GM19351 (cell line): ENCODE data around the gene KLRB1.
"Not testable (repeated sequence)": the region's sequence is repeated elsewhere in the genome, so short reads cannot be mapped to it uniquely, and the experiment has no call there.

Experiments used
- ATAC-seq: cut with Tn5 transposase; IDR thresholded peaks from one replicate; pipeline ENCODE4 v1.9.1; 2021; ENCODE audit warnings: mild to moderate bottlenecking, moderate library complexity; ENCODE audit not compliant: unreplicated experiment

Gene KLRB1

DNA sequence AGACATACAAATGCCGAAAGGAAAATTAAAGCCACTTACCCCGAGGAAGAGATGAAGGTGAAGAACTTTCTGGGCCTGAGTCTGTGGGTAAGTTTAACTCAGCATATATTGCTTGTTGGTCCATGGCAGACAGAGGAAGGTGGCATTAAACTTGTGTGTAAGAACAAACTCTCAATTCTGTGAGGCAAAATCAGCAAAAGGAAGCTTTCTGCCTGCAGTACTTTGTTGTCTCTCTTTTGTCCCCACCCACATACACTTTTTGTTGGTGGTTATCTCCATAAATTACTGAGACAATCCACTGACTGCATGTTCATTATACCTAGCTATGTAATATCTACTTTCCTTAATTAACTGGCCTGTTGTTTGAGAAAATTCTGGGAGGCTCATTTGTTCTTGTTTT is at the start of gene KLRB1:
KLRB1 (minus strand) TSS at position 201 of the 400 bp plus-strand sequence; CDS start at position 124, 77 bp downstream.
- ATAC-seq = no peak

GRCh38 chr12:9651265-9651729 is 43.6 kb upstream of the KLRB1 start:
- no peak for ATAC-seq

- no peak for ATAC-seq
Measured at GRCh38 chr12:9650151-9650576, 42.4 kb upstream of the KLRB1 start.

- no peak for ATAC-seq
Measured at GRCh38 chr12:9649532-9649940, 41.8 kb upstream of the KLRB1 start.

- ATAC-seq = no peak
Measured at GRCh38 chr12:9648701-9649531, 41.2 kb upstream of the KLRB1 start.

- peak; percentile 64 for ATAC-seq
Measured at GRCh38 chr12:9647825-9648700, 40.3 kb upstream of the KLRB1 start.

DNA sequence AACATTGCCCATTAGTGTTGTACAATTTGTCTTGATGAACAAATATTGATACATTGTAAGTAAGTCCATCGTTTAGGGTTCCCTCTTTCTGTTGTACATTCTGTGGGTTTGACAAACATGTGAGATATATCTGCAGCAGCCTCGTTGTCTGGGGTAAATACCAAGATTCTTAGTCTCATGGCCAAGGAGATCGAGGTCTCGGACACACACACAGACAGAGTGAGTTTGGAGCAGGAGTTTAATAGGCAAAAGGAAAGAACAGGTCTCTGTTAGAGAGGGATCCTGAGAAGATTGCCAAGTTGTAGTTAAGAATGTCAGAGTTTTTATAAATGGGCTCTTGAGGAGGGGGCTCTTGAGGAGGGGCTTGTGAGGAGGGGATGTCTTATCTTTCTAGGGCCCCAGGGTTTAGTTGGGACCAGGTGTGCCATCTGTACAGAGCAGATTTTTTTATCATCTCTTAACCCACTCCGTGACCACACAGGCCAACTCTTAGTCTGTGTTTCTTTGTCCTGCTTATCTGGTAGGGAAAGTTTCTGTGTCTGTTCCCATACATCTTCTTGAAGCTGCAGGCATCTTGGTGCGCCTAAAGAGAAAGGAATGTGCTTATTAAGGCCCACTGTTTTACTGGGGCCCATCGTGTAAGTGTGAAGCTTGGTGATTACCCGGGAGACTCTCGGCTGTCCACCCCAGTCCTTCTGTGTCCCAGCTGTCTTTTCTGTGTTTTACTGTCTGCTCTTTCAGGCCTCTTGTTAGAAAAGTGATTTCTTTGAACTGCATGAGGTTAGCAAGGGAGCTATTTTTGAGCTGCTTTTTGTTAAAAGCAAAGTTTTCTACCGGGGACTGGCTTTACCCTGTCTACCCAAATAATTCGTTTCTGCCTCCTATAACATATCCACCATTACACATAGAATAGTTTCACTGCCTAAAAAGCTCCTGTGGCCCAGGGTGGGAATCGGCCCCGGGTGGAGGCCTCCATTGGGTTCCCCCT is 39.4 kb upstream of the KLRB1 start:
- peak; percentile 2 for ATAC-seq

DNA sequence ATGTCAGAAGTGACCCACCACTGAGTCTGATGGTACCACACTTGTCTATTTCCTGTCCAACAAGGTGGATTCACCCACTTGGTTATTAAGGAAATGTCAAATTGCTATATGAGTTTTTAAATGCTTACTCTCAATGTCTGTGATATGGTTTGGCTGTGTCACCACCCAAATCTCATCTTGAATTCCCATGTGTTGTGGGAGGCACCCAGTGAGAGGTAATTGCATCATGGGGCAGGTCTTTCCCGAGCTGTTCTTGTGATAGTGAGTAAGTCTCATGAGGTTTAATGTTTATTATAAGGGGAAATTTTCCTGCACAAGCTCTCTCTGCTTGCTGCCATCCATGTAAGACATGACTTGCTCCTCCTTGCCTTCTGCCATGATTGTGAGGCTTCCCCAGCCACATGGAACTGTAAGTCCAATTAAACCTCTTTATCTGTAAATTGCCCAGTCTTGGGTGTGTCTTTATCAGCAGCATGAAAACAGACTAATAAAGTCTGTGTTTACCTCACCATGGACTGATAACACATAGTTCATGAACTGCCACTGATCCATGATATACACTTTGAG is 37.4 kb upstream of the KLRB1 start:
- ATAC-seq = not testable (repeated sequence)

GRCh38 chr12:9643266-9643660 is 35.5 kb upstream of the KLRB1 start:
- no peak for ATAC-seq

- no peak for ATAC-seq
Measured at GRCh38 chr12:9642606-9643265, 35.0 kb upstream of the KLRB1 start.

- no peak for ATAC-seq
Measured at GRCh38 chr12:9640024-9640423, 32.3 kb upstream of the KLRB1 start.

- ATAC-seq = no peak
Measured at GRCh38 chr12:9636851-9637206, 29.1 kb upstream of the KLRB1 start.

DNA sequence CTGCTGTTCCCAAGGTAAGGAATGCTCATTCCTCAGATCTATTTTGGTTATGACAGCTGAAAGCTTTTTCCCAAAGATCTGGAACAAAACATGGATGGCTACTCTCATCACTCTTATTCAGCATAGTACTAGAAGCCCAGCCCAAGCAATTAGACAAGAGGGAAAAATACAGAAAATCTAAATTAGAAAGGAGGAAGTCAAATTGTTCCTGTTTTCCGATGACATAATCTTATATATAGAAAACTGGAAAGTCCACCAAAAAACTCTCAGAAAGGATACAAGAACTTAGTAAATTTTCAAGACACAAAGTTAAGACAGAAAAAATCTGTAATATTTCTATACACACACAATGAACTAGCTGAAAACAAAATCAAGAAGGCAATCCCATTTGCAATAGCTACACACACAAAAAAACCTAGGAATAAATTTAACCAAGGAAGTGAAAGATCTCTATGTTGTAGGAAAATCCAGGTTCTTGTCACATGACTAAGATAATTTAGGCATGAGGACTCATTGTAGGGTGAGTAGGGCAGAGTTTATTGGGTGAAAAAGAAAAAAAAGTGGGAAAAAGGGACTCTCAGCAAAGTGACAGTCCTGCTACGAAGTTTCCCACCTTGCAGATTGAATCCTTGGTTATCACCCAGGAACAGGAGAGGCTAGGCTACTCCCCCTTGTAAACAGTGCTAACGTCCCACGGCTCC is 28.6 kb upstream of the KLRB1 start:
- no peak for ATAC-seq

- ATAC-seq = no peak
Measured at GRCh38 chr12:9634969-9635754, 27.4 kb upstream of the KLRB1 start.

GRCh38 chr12:9634177-9634803 is 26.6 kb upstream of the KLRB1 start:
- no peak for ATAC-seq

DNA sequence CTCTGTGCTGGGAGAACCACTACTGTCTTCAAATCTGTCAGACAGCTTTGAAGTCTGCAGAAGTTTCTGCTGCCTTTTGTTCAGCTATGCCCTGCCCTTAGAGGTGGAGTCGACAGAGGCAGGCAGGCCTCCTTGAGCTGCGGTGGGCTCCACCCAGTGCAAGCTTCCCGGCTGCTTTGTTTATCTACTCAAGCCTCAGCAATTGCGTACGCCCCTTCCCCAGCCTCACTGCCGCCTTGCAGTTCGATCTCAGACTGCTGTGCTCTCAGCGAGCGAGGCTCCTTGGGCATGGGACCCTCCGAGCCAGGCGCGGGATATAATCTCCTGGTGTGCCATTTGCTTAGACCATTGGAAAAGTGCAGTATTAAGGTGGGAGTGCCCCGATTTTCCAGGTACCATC is 25.1 kb upstream of the KLRB1 start:
- no peak for ATAC-seq

GRCh38 chr12:9626821-9627220 is 19.1 kb upstream of the KLRB1 start:
- ATAC-seq = no peak

DNA sequence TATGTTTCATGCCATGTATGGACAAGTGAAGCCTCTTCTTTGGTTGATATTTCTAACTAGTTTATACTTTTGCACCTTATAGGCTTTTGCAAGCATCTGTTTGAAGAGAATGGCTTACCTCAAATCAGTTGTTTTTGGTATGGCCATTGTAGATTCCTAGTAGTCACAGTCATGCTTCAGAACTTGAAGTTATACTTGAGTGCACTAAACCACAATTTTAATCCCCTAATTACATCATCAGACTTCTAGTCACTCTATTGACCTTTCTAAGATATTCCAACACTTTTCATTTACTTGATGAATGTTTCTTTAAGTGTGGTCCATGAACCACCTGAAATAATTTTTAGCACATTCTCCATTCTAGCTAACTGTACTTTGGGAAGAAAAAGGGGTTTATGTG is 18.6 kb upstream of the KLRB1 start:
- no peak for ATAC-seq
